SK-N-SH (cell line): Measurements from ENCODE around the gene LENG1. TPM values are rescaled to one million over a fixed set of nuclear protein-coding genes. Genes with fewer than 3 reads are reported as not detected.

Experiments used
- CTCF ChIA-PET: fragments of 300-600, 350-600 bp; formaldehyde crosslinking; extraction: SDS; loops from one replicate; lab custom pipeline; 2021; lab: Yijun Ruan, JAX
- POLR2A ChIA-PET: fragments of 350-600 bp; sonication (Branson Sonifier 250); formaldehyde crosslinking; extraction: SDS; loops from one replicate; lab custom pipeline; 2020; ENCODE audit warnings: antibody characterized with exemption, inconsistent platforms; lab: Yijun Ruan, JAX
- DNase-seq: peaks from one replicate; pipeline ENCODE4 v3.0.0; 2012
- H2AFZ ChIP-seq: fragments of 200-600 bp; sonication (generic); 2 replicates; pipeline ENCODE4 v1.8.1; 2016; ENCODE audit warnings: antibody characterized with exemption, mild to moderate bottlenecking, low read depth
- H3F3A ChIP-seq: fragments of 200-600 bp; sonication (generic); replicated peaks from 2 replicates; pipeline ENCODE3; 2016; ENCODE audit warnings: antibody characterized with exemption, mild to moderate bottlenecking; ENCODE audit not compliant: insufficient read depth
- H3K27ac ChIP-seq, 2 experiments: fragments of 200-500 bp in 1 of 2; fragments of 200-600 bp in 1 of 2; sonication (Bioruptor generic) in 1 of 2; sonication (generic), shearing (Covaris generic) in 1 of 2; 2 replicates each; pipeline versions ENCODE4 v1.5.1 to v1.6.1; 2014 to 2016; ENCODE audit warnings: low read depth in 2 of 2, inconsistent platforms in 1 of 2, low read length in 1 of 2, mild to moderate bottlenecking in 1 of 2, mixed read lengths in 1 of 2
- H3K27me3 ChIP-seq: fragments of 200-600 bp; sonication (generic), shearing (Covaris generic); 2 replicates; pipeline ENCODE4 v1.6.1; 2016; ENCODE audit warnings: mixed run types; ENCODE audit not compliant: insufficient read depth
- H3K36me3 ChIP-seq, 2 experiments: fragments of 200-500 bp in 1 of 2; fragments of 200-600 bp in 1 of 2; sonication (Bioruptor generic) in 1 of 2; sonication (generic) in 1 of 2; replicated peaks in 1 of 2; 2 replicates each; pipeline versions ENCODE3 to v1.5.1; 2014 to 2016; ENCODE audit warnings: low read length in 1 of 2, mild to moderate bottlenecking in 1 of 2; ENCODE audit not compliant: insufficient read depth in 2 of 2, control insufficient read depth in 1 of 2
- H3K4me1 ChIP-seq, 2 experiments: fragments of 200-500 bp in 1 of 2; fragments of 200-600 bp in 1 of 2; sonication (Bioruptor generic) in 1 of 2; sonication (generic), shearing (Covaris generic) in 1 of 2; 2 replicates each; pipeline versions ENCODE4 v1.5.1 to v1.6.1; 2014 to 2016; ENCODE audit warnings: low read depth in 1 of 2, low read length in 1 of 2, mixed run types in 1 of 2; ENCODE audit not compliant: insufficient read depth in 2 of 2, control insufficient read depth in 1 of 2
- H3K4me2 ChIP-seq: fragments of 200-600 bp; sonication (generic), shearing (Covaris generic); 2 replicates; pipeline ENCODE4 v1.6.1; 2017; ENCODE audit warnings: mixed run types
- H3K4me3 ChIP-seq, 2 experiments: fragments of 200-500 bp in 1 of 2; fragments of 200-600 bp in 1 of 2; sonication (Bioruptor generic) in 1 of 2; sonication (generic), shearing (Covaris generic) in 1 of 2; 2 replicates each; pipeline versions ENCODE4 v1.5.1 to v1.8.1; 2014 to 2016; ENCODE audit warnings: low read depth in 2 of 2, inconsistent platforms in 1 of 2, low read length in 1 of 2, mild to moderate bottlenecking in 1 of 2, mixed read lengths in 1 of 2, moderate library complexity in 1 of 2
- H3K79me2 ChIP-seq: fragments of 200-600 bp; sonication (generic); 2 replicates; pipeline ENCODE4 v1.8.1; 2017; ENCODE audit warnings: mild to moderate bottlenecking; ENCODE audit not compliant: insufficient read depth
- H3K9ac ChIP-seq: fragments of 200-600 bp; sonication (generic); 2 replicates; pipeline ENCODE4 v1.6.1; 2017; ENCODE audit warnings: mixed run types
- H3K9me2 ChIP-seq: fragments of 200-600 bp; sonication (generic); 2 replicates; pipeline ENCODE4 v1.6.1; 2017; ENCODE audit warnings: mixed run types
- H3K9me3 ChIP-seq: fragments of 200-600 bp; sonication (generic); 2 replicates; pipeline ENCODE4 v1.6.1; 2017; ENCODE audit warnings: mixed run types, mild to moderate bottlenecking, moderate library complexity
- H4K20me1 ChIP-seq: fragments of 200-600 bp; sonication (generic); 2 replicates; pipeline ENCODE4 v1.6.1; 2017; ENCODE audit warnings: mild to moderate bottlenecking, mixed run types; ENCODE audit not compliant: insufficient read depth
- CHD2 ChIP-seq: fragments of 150-350 bp; IDR thresholded peaks from 2 replicates; pipeline ENCODE4 v1.6.1; 2018; ENCODE audit warnings: low read length; ENCODE audit not compliant: partially characterized antibody
- ELF1 ChIP-seq: IDR thresholded peaks from 2 replicates; pipeline ENCODE4 v1.4.0; 2012
- GABPA ChIP-seq: IDR thresholded peaks from 2 replicates; pipeline ENCODE4 v1.4.0; 2012; ENCODE audit warnings: low read depth, mild to moderate bottlenecking
- GATA2 ChIP-seq: sonication (generic); formaldehyde crosslinking; IDR thresholded peaks from 2 replicates; pipeline ENCODE4 v1.5.0; 2020; ENCODE audit warnings: mild to moderate bottlenecking, missing genetic modification reagents
- NRF1 ChIP-seq: IDR thresholded peaks from 2 replicates; pipeline ENCODE4 v1.6.1; 2012; ENCODE audit warnings: low read depth, mild to moderate bottlenecking, low read length
- POLR2AphosphoS5 ChIP-seq: IDR thresholded peaks from 2 replicates; pipeline ENCODE4 v1.6.1; 2012; ENCODE audit warnings: low read depth, low read length
- RAD21 ChIP-seq: IDR thresholded peaks from 2 replicates; pipeline ENCODE4 v1.6.1; 2012; ENCODE audit warnings: mild to moderate bottlenecking, low read length
- RFX5 ChIP-seq: IDR thresholded peaks from 2 replicates; pipeline ENCODE4 v1.6.1; 2012; ENCODE audit warnings: mild to moderate bottlenecking, improper control_type of control experiment, low read length
- RXRA ChIP-seq: IDR thresholded peaks from 2 replicates; pipeline ENCODE4 v1.4.0; 2012; ENCODE audit warnings: low read depth, mild to moderate bottlenecking, borderline replicate concordance
- TAF1 ChIP-seq: IDR thresholded peaks from 2 replicates; pipeline ENCODE4 v1.6.1; 2012; ENCODE audit warnings: low read depth, mild to moderate bottlenecking, low read length, moderate library complexity, borderline replicate concordance
- TEAD4 ChIP-seq: IDR thresholded peaks from 2 replicates; pipeline ENCODE4 v1.4.0; 2012; ENCODE audit warnings: mild to moderate bottlenecking, borderline replicate concordance; ENCODE audit not compliant: insufficient read depth
- WGBS: methylation state at CpG from one replicate; pipeline ENCODE4 v1.1.6; 2017; ENCODE audit warnings: low lambda C conversion rate; 5-methylcytosine and 5-hydroxymethylcytosine counted together
- polyA plus RNA-seq, 3 experiments: library from polyadenylated mRNA; depleted of rRNA; stranded (reverse); fragments of >200 nt; gene quantifications; 2 replicates each; pipeline ENCODE4 v1.2.3, GENCODE V29; 2012
- TF ChIP-seq, protein P1 (sequence below): IDR thresholded peaks from 2 replicates; pipeline ENCODE4 v1.4.0; 2012; ENCODE audit warnings: low read depth
- TF ChIP-seq, protein P2 (sequence below): fragments of 150-350 bp; IDR thresholded peaks from 2 replicates; pipeline ENCODE4 v1.6.1; 2016; ENCODE audit warnings: mild to moderate bottlenecking, low read depth, low read length
- TF ChIP-seq, protein P3 (sequence below): IDR thresholded peaks from 2 replicates; pipeline ENCODE4 v1.6.1; 2012; ENCODE audit warnings: mild to moderate bottlenecking, low read depth, low read length, moderate library complexity
- TF ChIP-seq, protein P4 (sequence below): fragments of 200-600 bp; sonication (generic); IDR thresholded peaks from 2 replicates; pipeline ENCODE4 v1.6.1; 2017; ENCODE audit warnings: antibody characterized with exemption, mild to moderate bottlenecking, moderate library complexity
- TF ChIP-seq, protein P5 (sequence below): IDR thresholded peaks from 2 replicates; pipeline ENCODE4 v1.4.0; 2012; ENCODE audit warnings: low read depth, borderline replicate concordance

LENG1 gene
- polyA plus RNA-seq, 1 of the 3 experiments (the other 2 are of a cell fraction): 11.4 TPM

DNA sequence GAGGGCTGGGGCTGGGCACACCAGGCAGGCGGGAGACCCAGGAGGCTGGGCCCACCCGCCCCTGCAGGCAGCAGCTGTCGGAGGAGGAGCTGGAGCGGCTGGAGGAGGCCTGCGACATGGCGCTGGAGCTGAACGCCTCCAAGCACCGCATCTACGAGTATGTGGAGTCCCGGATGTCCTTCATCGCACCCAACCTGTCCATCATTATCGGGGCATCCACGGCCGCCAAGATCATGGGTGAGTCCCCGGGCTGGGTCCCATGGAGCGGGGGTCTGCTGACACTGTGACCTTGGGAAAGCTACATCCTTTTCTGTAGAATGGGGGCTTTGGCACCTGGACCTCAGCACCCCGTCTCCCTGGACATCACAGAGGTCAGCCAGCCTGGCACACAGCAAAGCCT, 35.8 kb downstream of the LENG1 start:
- Histone ChIP-seq H3K27me3 (no peaks in the 10 kb centered on the region), H3K36me3 (peaks cover 12 to 69% of the 10 kb centered on the region in 2 experiments), H3K9me2 (no peaks in the 10 kb centered on the region), H2AFZ (no peak overlapping the region), H3K27ac (no peak overlapping the region), H3F3A (no peaks in the 10 kb centered on the region), H3K9ac (no peak overlapping the region)
- POLR2A ChIA-PET: no interaction called here
- TF ChIP-seq POLR2AphosphoS5 (no peak), CHD2 (no peak), RXRA (no peak), RFX5 (no peak), RAD21 (no peak), TAF1 (no peak), TEAD4 (no peak), NRF1 (no peak), GABPA (no peak), ELF1 (no peak), GATA2 (CRISPR knock-in tag) (no peak)
- TF ChIP-seq, protein P1, sequence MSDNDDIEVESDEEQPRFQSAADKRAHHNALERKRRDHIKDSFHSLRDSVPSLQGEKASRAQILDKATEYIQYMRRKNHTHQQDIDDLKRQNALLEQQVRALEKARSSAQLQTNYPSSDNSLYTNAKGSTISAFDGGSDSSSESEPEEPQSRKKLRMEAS: no peak
- TF ChIP-seq, protein P2, sequence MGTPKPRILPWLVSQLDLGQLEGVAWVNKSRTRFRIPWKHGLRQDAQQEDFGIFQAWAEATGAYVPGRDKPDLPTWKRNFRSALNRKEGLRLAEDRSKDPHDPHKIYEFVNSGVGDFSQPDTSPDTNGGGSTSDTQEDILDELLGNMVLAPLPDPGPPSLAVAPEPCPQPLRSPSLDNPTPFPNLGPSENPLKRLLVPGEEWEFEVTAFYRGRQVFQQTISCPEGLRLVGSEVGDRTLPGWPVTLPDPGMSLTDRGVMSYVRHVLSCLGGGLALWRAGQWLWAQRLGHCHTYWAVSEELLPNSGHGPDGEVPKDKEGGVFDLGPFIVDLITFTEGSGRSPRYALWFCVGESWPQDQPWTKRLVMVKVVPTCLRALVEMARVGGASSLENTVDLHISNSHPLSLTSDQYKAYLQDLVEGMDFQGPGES: no peak
- TF ChIP-seq, protein P3, sequence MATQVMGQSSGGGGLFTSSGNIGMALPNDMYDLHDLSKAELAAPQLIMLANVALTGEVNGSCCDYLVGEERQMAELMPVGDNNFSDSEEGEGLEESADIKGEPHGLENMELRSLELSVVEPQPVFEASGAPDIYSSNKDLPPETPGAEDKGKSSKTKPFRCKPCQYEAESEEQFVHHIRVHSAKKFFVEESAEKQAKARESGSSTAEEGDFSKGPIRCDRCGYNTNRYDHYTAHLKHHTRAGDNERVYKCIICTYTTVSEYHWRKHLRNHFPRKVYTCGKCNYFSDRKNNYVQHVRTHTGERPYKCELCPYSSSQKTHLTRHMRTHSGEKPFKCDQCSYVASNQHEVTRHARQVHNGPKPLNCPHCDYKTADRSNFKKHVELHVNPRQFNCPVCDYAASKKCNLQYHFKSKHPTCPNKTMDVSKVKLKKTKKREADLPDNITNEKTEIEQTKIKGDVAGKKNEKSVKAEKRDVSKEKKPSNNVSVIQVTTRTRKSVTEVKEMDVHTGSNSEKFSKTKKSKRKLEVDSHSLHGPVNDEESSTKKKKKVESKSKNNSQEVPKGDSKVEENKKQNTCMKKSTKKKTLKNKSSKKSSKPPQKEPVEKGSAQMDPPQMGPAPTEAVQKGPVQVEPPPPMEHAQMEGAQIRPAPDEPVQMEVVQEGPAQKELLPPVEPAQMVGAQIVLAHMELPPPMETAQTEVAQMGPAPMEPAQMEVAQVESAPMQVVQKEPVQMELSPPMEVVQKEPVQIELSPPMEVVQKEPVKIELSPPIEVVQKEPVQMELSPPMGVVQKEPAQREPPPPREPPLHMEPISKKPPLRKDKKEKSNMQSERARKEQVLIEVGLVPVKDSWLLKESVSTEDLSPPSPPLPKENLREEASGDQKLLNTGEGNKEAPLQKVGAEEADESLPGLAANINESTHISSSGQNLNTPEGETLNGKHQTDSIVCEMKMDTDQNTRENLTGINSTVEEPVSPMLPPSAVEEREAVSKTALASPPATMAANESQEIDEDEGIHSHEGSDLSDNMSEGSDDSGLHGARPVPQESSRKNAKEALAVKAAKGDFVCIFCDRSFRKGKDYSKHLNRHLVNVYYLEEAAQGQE: no peak
- TF ChIP-seq, protein P4, sequence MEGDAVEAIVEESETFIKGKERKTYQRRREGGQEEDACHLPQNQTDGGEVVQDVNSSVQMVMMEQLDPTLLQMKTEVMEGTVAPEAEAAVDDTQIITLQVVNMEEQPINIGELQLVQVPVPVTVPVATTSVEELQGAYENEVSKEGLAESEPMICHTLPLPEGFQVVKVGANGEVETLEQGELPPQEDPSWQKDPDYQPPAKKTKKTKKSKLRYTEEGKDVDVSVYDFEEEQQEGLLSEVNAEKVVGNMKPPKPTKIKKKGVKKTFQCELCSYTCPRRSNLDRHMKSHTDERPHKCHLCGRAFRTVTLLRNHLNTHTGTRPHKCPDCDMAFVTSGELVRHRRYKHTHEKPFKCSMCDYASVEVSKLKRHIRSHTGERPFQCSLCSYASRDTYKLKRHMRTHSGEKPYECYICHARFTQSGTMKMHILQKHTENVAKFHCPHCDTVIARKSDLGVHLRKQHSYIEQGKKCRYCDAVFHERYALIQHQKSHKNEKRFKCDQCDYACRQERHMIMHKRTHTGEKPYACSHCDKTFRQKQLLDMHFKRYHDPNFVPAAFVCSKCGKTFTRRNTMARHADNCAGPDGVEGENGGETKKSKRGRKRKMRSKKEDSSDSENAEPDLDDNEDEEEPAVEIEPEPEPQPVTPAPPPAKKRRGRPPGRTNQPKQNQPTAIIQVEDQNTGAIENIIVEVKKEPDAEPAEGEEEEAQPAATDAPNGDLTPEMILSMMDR: no peak
- TF ChIP-seq, protein P5, sequence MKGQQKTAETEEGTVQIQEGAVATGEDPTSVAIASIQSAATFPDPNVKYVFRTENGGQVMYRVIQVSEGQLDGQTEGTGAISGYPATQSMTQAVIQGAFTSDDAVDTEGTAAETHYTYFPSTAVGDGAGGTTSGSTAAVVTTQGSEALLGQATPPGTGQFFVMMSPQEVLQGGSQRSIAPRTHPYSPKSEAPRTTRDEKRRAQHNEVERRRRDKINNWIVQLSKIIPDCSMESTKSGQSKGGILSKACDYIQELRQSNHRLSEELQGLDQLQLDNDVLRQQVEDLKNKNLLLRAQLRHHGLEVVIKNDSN: no peak
- TF ChIP-seq, all 33 proteins: peak for 0
- WGBS: 98% methylated on average over 12 of the region's 17 CpGs
- Histone ChIP-seq H3K79me2 (no peaks in the 10 kb centered on the region), H4K20me1 (no peaks in the 10 kb centered on the region), H3K9me3 (no peaks in the 10 kb centered on the region), H3K4me2 (no peak overlapping the region), H3K4me3 (no peak overlapping the region), H3K4me1 (no peaks in the 10 kb centered on the region)
- CTCF ChIA-PET: interaction anchor here (1.2 kb wide), 1 partner anchor 330 kb away, joined by 3 read pairs; no protein-coding TSS in a partner anchor
- no peak for DNase-seq
